K562 (cell line): ENCODE measurements around the gene CTNNA3. TPM values are rescaled to one million over a fixed set of nuclear protein-coding genes. Genes with fewer than 3 reads are reported as not detected.

Source experiments
- ATAC-seq: fragments of 200-7000 bp; cut with Tn5 transposase; 3 replicates; pipeline ENCODE4 v1.9.1; 2020; ENCODE audit warnings: moderate library complexity
- BruUV-seq: library from RNA; stranded (reverse); fragments of 400-500 nt; replicated peaks from 2 replicates; lab custom pipeline; 2021; lab: Mats Ljungman, UMichigan
- CTCF ChIA-PET: fragments of 300-600 bp; formaldehyde crosslinking; extraction: SDS; loops from one replicate; lab custom pipeline; 2021; ENCODE audit warnings: low intra/inter-chr PET ratio; lab: Yijun Ruan, JAX
- POLR2A ChIA-PET: fragments of 300-600, 350-650 bp; sonication (Branson Sonifier 250); formaldehyde crosslinking; extraction: SDS; loops from one replicate; lab custom pipeline; 2021; ENCODE audit warnings: antibody characterized with exemption, inconsistent platforms; lab: Yijun Ruan, JAX
- DNase-seq, 4 experiments: peaks; one replicate each; pipeline versions ENCODE4 v3.0.0 to v3.0.0-alpha.2; 2011 to 2018; ENCODE audit warnings: low spot score in 3 of 4, mixed read lengths in 3 of 4; ENCODE audit errors: extremely low read depth in 1 of 4
- FAIRE-seq: peaks from 2 replicates; lab custom pipeline; 2011; peaks lifted over from hg19 to GRCh38; lab: Jason Lieb, UNC
- H2AFZ ChIP-seq: 2 replicates; pipeline ENCODE4 v1.6.0; 2011; ENCODE audit warnings: low read depth, low read length, control low read depth, inconsistent platforms
- H3K27ac ChIP-seq: fragments of 200-600 bp; 3 replicates; pipeline ENCODE4 v1.8.0; 2011; ENCODE audit warnings: low read depth, mild to moderate bottlenecking, control low read depth, inconsistent platforms, low read length, moderate library complexity, mixed read lengths; ENCODE audit errors: extremely low read depth
- H3K27me3 ChIP-seq, 2 experiments: fragments of 300-600 bp in 1 of 2; 2 replicates in 1 of 2; 3 replicates in 1 of 2; pipeline versions ENCODE4 v1.6.0 to v1.8.0; 2011; ENCODE audit warnings: inconsistent platforms in 2 of 2, low read length in 2 of 2, mild to moderate bottlenecking in 1 of 2, mixed read lengths in 1 of 2, moderate library complexity in 1 of 2; ENCODE audit not compliant: control insufficient read depth in 2 of 2, insufficient read depth in 2 of 2
- H3K36me3 ChIP-seq: fragments of 300-600 bp; 3 replicates; pipeline ENCODE4 v1.8.0; 2011; ENCODE audit warnings: mild to moderate bottlenecking, low read length, inconsistent platforms; ENCODE audit not compliant: control insufficient read depth, insufficient read depth
- H3K4me1 ChIP-seq, 2 experiments: fragments of 200-600 bp in 1 of 2; replicated peaks in 1 of 2; 2 replicates in 1 of 2; 3 replicates in 1 of 2; pipeline versions ENCODE4 v1.5.1 to v1.8.0; 2011; ENCODE audit warnings: inconsistent platforms in 2 of 2, low read length in 2 of 2, mild to moderate bottlenecking in 1 of 2, mixed read lengths in 1 of 2, moderate library complexity in 1 of 2; ENCODE audit not compliant: control insufficient read depth in 2 of 2, insufficient read depth in 2 of 2
- H3K4me2 ChIP-seq: 2 replicates; pipeline ENCODE4 v1.6.1; 2011; ENCODE audit warnings: low read length, control low read depth, inconsistent platforms, mixed read lengths; ENCODE audit not compliant: insufficient read depth
- H3K4me3 ChIP-seq: fragments of 200-600 bp; sonication (generic), shearing (Covaris generic); 2 replicates; pipeline ENCODE4 v1.5.1; 2016; ENCODE audit warnings: control low read depth, inconsistent platforms
- H3K79me2 ChIP-seq: fragments of 200-600 bp; 3 replicates; pipeline ENCODE4 v1.8.0; 2011; ENCODE audit warnings: low read length, inconsistent platforms; ENCODE audit not compliant: control insufficient read depth, insufficient read depth
- H3K9ac ChIP-seq, 2 experiments: 2 replicates each; pipeline versions ENCODE4 v1.6.0 to v1.6.1; 2011; ENCODE audit warnings: low read depth in 2 of 2, low read length in 2 of 2, control low read depth in 1 of 2, inconsistent platforms in 1 of 2, mild to moderate bottlenecking in 1 of 2, mixed read lengths in 1 of 2; ENCODE audit not compliant: insufficient read depth in 1 of 2
- H3K9me1 ChIP-seq: one replicate; pipeline ENCODE4 v1.6.0; 2011; ENCODE audit warnings: inconsistent platforms, mild to moderate bottlenecking, low read length, moderate library complexity; ENCODE audit not compliant: control insufficient read depth, insufficient read depth
- H3K9me3 ChIP-seq: replicated peaks from 2 replicates; pipeline ENCODE4 v1.5.1; 2011; ENCODE audit warnings: low read depth, low read length, inconsistent platforms; ENCODE audit not compliant: control insufficient read depth, insufficient read depth
- H4K20me1 ChIP-seq: replicated peaks from 2 replicates; pipeline ENCODE4 v1.6.1; 2011; ENCODE audit warnings: low read length, inconsistent platforms, mixed read lengths; ENCODE audit not compliant: control insufficient read depth, insufficient read depth
- ELF2 ChIP-seq: fragments of 250-450 bp; sonication (Bioruptor Pico); IDR thresholded peaks from 2 replicates; pipeline ENCODE4 v1.5.0; 2021; ENCODE audit warnings: mild to moderate bottlenecking
- FIP1L1 ChIP-seq: fragments of 200-400 bp; formaldehyde crosslinking; IDR thresholded peaks from 2 replicates; pipeline ENCODE4 v1.6.1; 2018; ENCODE audit warnings: mild to moderate bottlenecking, low read depth, low read length; ENCODE audit not compliant: poor library complexity, severe bottlenecking
- HDAC2 ChIP-seq: fragments of 450-650 bp; IDR thresholded peaks from 2 replicates; pipeline ENCODE4 v1.6.1; 2016; ENCODE audit warnings: mild to moderate bottlenecking
- KLF13 ChIP-seq: fragments of 450-650 bp; IDR thresholded peaks from 2 replicates; pipeline ENCODE4 v1.6.1; 2016; ENCODE audit warnings: missing genetic modification characterization, low read depth, mild to moderate bottlenecking, missing compliant biosample characterization, moderate library complexity, borderline replicate concordance
- MAFK ChIP-seq: IDR thresholded peaks from 2 replicates; pipeline ENCODE4 v1.6.1; 2011; ENCODE audit warnings: low read length, improper control_type of control experiment
- MCM3 ChIP-seq: fragments of 450-650 bp; IDR thresholded peaks from 2 replicates; pipeline ENCODE4 v1.6.1; 2016
- PPARD ChIP-seq: fragments of 250-450 bp; sonication (Bioruptor Pico); IDR thresholded peaks from 2 replicates; pipeline ENCODE4 v1.8.0; 2022; ENCODE audit warnings: inconsistent platforms, mild to moderate bottlenecking, moderate library complexity
- SRF ChIP-seq, 2 experiments: fragments of 250-450, 450-650 bp in 1 of 2; sonication (Bioruptor Pico) in 1 of 2; sonication (generic) in 1 of 2; formaldehyde crosslinking; IDR thresholded peaks; 2 replicates each; pipeline versions ENCODE4 v1.5.0 to v1.5.1; 2020 to 2022; ENCODE audit warnings: mild to moderate bottlenecking in 1 of 2, missing genetic modification reagents in 1 of 2
- XRCC3 ChIP-seq: fragments of 450-650 bp; IDR thresholded peaks from 2 replicates; pipeline ENCODE4 v1.6.1; 2017; ENCODE audit warnings: mild to moderate bottlenecking, moderate library complexity
- WGBS: fragments of 100-300 bp; shearing (Covaris generic); methylation state at CpG from one replicate; pipeline ENCODE4 v1.1.6; 2016; ENCODE audit warnings: low coverage, mixed read lengths; ENCODE audit not compliant: insufficient coverage; ENCODE audit errors: missing lambda C conversion rate; 5-methylcytosine and 5-hydroxymethylcytosine counted together
- in situ Hi-C: fragments of 300-500 bp; cut with MboI; formaldehyde crosslinking; loops from 4 replicates; pipeline ENCODE4 v1.15.0; 2018; ENCODE audit warnings: inconsistent platforms, mixed read lengths
- intact Hi-C: fragments of 100-400 bp; cut with micrococcal nuclease; formaldehyde crosslinking; loops from 2 replicates; pipeline ENCODE4 v1.14.2; 2022
- polyA plus RNA-seq, 8 experiments: library from polyadenylated mRNA; depleted of rRNA in 4 of 8; stranded (reverse) in 5 of 8; unstranded in 3 of 8; fragments of >200 nt; fragmentation: Nextera tagmentation in 2 of 8; fragmentation: Illumina TruSeq in 1 of 8; extraction: Ambion mirVana in 2 of 8; extraction: Trizol in 1 of 8; gene quantifications; 2 replicates each; pipeline versions ENCODE4 v1.2.1 to v1.2.3, GENCODE V29; 2011 to 2014; ENCODE audit warnings: inconsistent platforms in 1 of 8, missing spikeins in 1 of 8
- total RNA-seq, 7 experiments: library from RNA; depleted of rRNA in 6 of 7; stranded (reverse); fragments of >200 nt in 6 of 7; fragmentation: Illumina TruSeq in 2 of 7; extraction: Trizol in 2 of 7; gene quantifications; 2 replicates each; pipeline versions ENCODE4 v1.2.1 to v1.2.3, GENCODE V29; 2011 to 2021; ENCODE audit warnings: low replicate concordance in 1 of 7
- TF ChIP-seq, protein P1 (sequence below): fragments of 250-450 bp; sonication (Bioruptor Pico); IDR thresholded peaks from 2 replicates; pipeline ENCODE4 v1.8.0; 2021; ENCODE audit warnings: mild to moderate bottlenecking, moderate library complexity

CTNNA3 gene
- total and polyA plus RNA-seq, 9 of the 15 experiments (the other 6 are each of a cell fraction or from before 2014, with no cell fraction given), result 0.04 TPM; not detected in 8

GRCh38 chr10:66714741-66715140 is 981.3 kb downstream of the CTNNA3 start:
- ChIA-PET POLR2A (no interaction called here), CTCF (no interaction called here)
- BruUV-seq, result no TSS peak
- TF ChIP-seq, protein P1, sequence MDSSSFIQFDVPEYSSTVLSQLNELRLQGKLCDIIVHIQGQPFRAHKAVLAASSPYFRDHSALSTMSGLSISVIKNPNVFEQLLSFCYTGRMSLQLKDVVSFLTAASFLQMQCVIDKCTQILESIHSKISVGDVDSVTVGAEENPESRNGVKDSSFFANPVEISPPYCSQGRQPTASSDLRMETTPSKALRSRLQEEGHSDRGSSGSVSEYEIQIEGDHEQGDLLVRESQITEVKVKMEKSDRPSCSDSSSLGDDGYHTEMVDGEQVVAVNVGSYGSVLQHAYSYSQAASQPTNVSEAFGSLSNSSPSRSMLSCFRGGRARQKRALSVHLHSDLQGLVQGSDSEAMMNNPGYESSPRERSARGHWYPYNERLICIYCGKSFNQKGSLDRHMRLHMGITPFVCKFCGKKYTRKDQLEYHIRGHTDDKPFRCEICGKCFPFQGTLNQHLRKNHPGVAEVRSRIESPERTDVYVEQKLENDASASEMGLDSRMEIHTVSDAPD, result no peak
- TF ChIP-seq HDAC2, result no peak
- no peak for TF ChIP-seq FIP1L1
- no peak for TF ChIP-seq MAFK
- no peak for TF ChIP-seq ELF2
- no peak for TF ChIP-seq KLF13
- no peak for TF ChIP-seq SRF (CRISPR knock-in tag; IDR thresholded peaks at IDR 0.05)
- no peak for TF ChIP-seq PPARD
- TF ChIP-seq XRCC3, result no peak
- TF ChIP-seq MCM3, result no peak
- Histone ChIP-seq H3K4me1 (no peaks in the 10 kb centered on the region), H3K36me3 (no peaks in the 10 kb centered on the region), H3K9me1 (no peaks in the 10 kb centered on the region), H2AFZ (no peak overlapping the region), H3K9ac (no peak overlapping the region), H4K20me1 (no peaks in the 10 kb centered on the region), H3K27me3 (no peaks in the 10 kb centered on the region), H3K4me3 (no peak overlapping the region), H3K27ac (no peak overlapping the region), H3K4me2 (no peak overlapping the region), H3K9me3 (peaks cover 2% of the 10 kb centered on the region; the same call in 1 of the 2 replicates), H3K79me2 (no peaks in the 10 kb centered on the region)
- in situ Hi-C loops (no loop called here), intact Hi-C loops (no loop called here)
- FAIRE-seq, result no peak
- WGBS, result 0% methylated on average over 1 of the region's 1 CpG
- DNase-seq, result no peak
- no peak for ATAC-seq
